Keratinocyte (primary cell): ENCODE measurements around the gene CALCR. TPM values are rescaled to one million over a fixed set of nuclear protein-coding genes. Genes with fewer than 3 reads are reported as not detected.
"Not testable (repeated sequence)": the region's sequence is repeated elsewhere in the genome, so short reads cannot be mapped to it uniquely, and the experiment has no call there.

Experiments
- DNase-seq: peaks from one replicate; pipeline ENCODE4 v3.0.0-alpha.2; 2011; ENCODE audit warnings: low read depth, missing footprints, low spot score
- FAIRE-seq: peaks from 2 replicates; lab custom pipeline; 2011; peaks lifted over from hg19 to GRCh38; lab: Jason Lieb, UNC
- H2AFZ ChIP-seq: 2 replicates; pipeline ENCODE4 v1.6.0; 2012; ENCODE audit warnings: low read length, control low read depth, inconsistent platforms; ENCODE audit not compliant: control insufficient read depth
- H3K27ac ChIP-seq: 2 replicates; pipeline ENCODE4 v1.5.1; 2011; ENCODE audit warnings: low read length; ENCODE audit not compliant: control insufficient read depth, insufficient read depth
- H3K27me3 ChIP-seq: 3 replicates; pipeline ENCODE4 v1.6.0; 2011; ENCODE audit warnings: low read length; ENCODE audit not compliant: control insufficient read depth, insufficient read depth; ENCODE audit errors: extremely low read depth
- H3K36me3 ChIP-seq, 2 experiments: 2 replicates in 1 of 2; 3 replicates in 1 of 2; pipeline ENCODE4 v1.5.1; 2011; ENCODE audit warnings: low read length in 2 of 2, mild to moderate bottlenecking in 1 of 2; ENCODE audit not compliant: control insufficient read depth in 2 of 2, insufficient read depth in 2 of 2; ENCODE audit errors: extremely low read depth in 1 of 2
- H3K4me1 ChIP-seq: 3 replicates; pipeline ENCODE4 v1.5.1; 2011; ENCODE audit warnings: low read length; ENCODE audit not compliant: control insufficient read depth, insufficient read depth; ENCODE audit errors: extremely low read depth
- H3K4me2 ChIP-seq: 3 replicates; pipeline ENCODE4 v1.6.0; 2011; ENCODE audit warnings: low read depth, low read length; ENCODE audit not compliant: control insufficient read depth, insufficient read depth; ENCODE audit errors: extremely low read depth
- H3K4me3 ChIP-seq, 3 experiments: fragments of 200-600 bp in 1 of 3; sonication (generic) in 1 of 3; 2 replicates in 2 of 3; 3 replicates in 1 of 3; pipeline ENCODE4 v1.5.1; 2011 to 2016; ENCODE audit warnings: low read length in 3 of 3, mild to moderate bottlenecking in 3 of 3, control low read depth in 2 of 3, inconsistent platforms in 1 of 3, low read depth in 1 of 3, mixed read lengths in 1 of 3, mixed run types in 1 of 3, moderate library complexity in 1 of 3; ENCODE audit not compliant: control insufficient read depth in 2 of 3, insufficient read depth in 2 of 3; ENCODE audit errors: extremely low read depth in 1 of 3
- H3K79me2 ChIP-seq: 2 replicates; pipeline ENCODE4 v1.6.0; 2012; ENCODE audit warnings: low read length; ENCODE audit not compliant: control insufficient read depth, insufficient read depth
- H3K9ac ChIP-seq: 3 replicates; pipeline ENCODE4 v1.6.0; 2011; ENCODE audit warnings: low read length; ENCODE audit not compliant: control insufficient read depth, insufficient read depth; ENCODE audit errors: extremely low read depth
- H3K9me1 ChIP-seq: 3 replicates; pipeline ENCODE4 v1.6.0; 2011; ENCODE audit warnings: low read length; ENCODE audit not compliant: control insufficient read depth, insufficient read depth; ENCODE audit errors: extremely low read depth
- H3K9me3 ChIP-seq: 2 replicates; pipeline ENCODE4 v1.5.1; 2012; ENCODE audit warnings: low read depth, low read length; ENCODE audit not compliant: control insufficient read depth
- H4K20me1 ChIP-seq: 3 replicates; pipeline ENCODE4 v1.6.0; 2011; ENCODE audit warnings: low read length; ENCODE audit not compliant: control insufficient read depth, insufficient read depth; ENCODE audit errors: extremely low read depth
- EZH2 ChIP-seq: IDR thresholded peaks from one replicate; pipeline ENCODE4 v1.6.1; 2012; ENCODE audit warnings: inconsistent platforms, mild to moderate bottlenecking, low read length, moderate library complexity
- dilution Hi-C: fragments of 300-500 bp; cut with MboI; formaldehyde crosslinking; loops from one replicate; pipeline ENCODE4 v1.7.0; 2020; ENCODE audit warnings: low sequenced_read_pairs; ENCODE audit not compliant: extremely low pct_ligation_motif_present
- polyA plus RNA-seq, 5 experiments: library from polyadenylated mRNA; depleted of rRNA in 3 of 5; stranded (reverse) in 3 of 5; stranded (forward) in 1 of 5; unstranded in 1 of 5; fragments of >200 nt; gene quantifications; 1 replicate in 1 of 5; 2 replicates in 3 of 5; 3 replicates in 1 of 5; pipeline versions ENCODE4 v1.2.1 to v1.2.3, GENCODE V29; 2011 to 2012; ENCODE audit warnings: missing spikeins in 2 of 5, low read depth in 1 of 5, low replicate concordance in 1 of 5
- TF ChIP-seq, protein P1 (sequence below), 3 experiments: IDR thresholded peaks in 1 of 3; conservative IDR thresholded peaks in 1 of 3; optimal IDR thresholded peaks in 1 of 3; 2 replicates in 2 of 3; 3 replicates in 1 of 3; pipeline versions ENCODE3 to v1.5.1; 2011; ENCODE audit warnings: low read length in 3 of 3, mild to moderate bottlenecking in 3 of 3, moderate library complexity in 2 of 3, control low read depth in 1 of 3, inconsistent platforms in 1 of 3; ENCODE audit not compliant: insufficient read depth in 2 of 3; ENCODE audit errors: extremely low read depth in 1 of 3

Gene CALCR
- polyA plus RNA-seq, 1 donor (not counting 4 experiments of a cell fraction or from before 2014, with no cell fraction given) = not detected

DNA sequence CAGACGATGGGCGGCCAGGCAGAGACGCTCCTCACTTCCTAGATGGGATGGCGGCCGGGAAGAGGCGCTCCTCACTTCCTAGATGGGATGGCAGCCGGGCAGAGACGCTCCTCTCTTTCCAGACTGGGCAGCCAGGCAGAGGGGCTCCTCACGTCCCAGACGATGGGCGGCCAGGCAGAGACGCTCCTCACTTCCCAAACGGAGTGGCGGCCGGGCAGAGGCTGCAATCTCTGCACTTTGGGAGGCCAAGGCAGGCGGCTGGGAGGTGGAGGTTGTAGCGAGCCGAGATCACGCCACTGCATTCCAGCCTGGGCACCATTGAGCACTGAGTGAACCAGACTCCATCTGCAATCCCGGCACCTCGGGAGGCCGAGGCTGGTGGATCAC is 11.9 kb upstream of the CALCR start:
- H4K20me1 ChIP-seq, H3K27me3 ChIP-seq, FAIRE-seq, H3K4me3 ChIP-seq, dilution Hi-C loops, H3K9me1 ChIP-seq, H3K4me1 ChIP-seq, H3K79me2 ChIP-seq, DNase-seq, H3K4me2 ChIP-seq, H2AFZ ChIP-seq, H3K27ac ChIP-seq, H3K9ac ChIP-seq, H3K36me3 ChIP-seq, H3K9me3 ChIP-seq: not testable (repeated sequence)

DNA sequence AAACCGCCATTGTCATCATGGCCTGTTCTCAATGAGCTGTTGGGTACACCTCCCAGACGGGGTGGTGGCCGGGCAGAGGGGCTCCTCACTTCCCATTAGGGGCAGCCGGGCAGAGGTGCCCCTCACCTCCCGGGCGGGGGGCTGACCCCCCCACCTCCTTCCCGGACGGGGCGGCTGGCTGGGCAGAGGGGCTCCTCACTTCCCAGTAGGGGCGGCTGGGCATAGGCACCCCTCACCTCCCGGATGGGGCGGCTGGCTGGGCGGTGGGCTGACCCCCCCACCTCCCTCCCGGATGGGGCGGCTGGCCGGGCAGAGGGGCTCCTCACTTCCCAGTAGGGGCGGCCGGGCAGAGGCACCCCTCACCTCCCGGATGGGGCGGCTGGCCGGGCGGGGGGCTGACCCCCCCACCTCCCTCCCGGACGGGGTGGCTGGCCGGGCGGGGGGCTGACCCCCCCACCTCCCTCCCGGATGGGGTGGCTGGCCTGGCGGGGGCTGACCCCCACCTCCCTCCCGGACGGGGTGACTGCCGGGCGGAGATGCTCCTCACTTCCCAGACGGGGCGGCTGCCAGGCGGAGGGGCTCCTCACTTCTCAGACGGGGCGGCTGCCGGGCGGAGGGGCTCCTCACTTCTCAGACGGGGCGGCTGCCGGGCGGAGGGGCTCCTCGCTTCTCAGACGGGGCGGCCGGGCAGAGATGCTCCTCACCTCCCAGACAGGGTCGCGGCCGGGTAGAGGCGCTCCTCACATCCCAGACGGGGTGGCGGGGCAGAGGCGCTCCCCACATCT is 11.4 kb upstream of the CALCR start:
- H3K79me2 ChIP-seq, H3K36me3 ChIP-seq, FAIRE-seq, H3K9me1 ChIP-seq, H3K27ac ChIP-seq, DNase-seq, H3K4me2 ChIP-seq, H3K9ac ChIP-seq, dilution Hi-C loops, H3K4me3 ChIP-seq, H3K27me3 ChIP-seq, H3K4me1 ChIP-seq, H4K20me1 ChIP-seq, H3K9me3 ChIP-seq, H2AFZ ChIP-seq: not testable (repeated sequence)

DNA sequence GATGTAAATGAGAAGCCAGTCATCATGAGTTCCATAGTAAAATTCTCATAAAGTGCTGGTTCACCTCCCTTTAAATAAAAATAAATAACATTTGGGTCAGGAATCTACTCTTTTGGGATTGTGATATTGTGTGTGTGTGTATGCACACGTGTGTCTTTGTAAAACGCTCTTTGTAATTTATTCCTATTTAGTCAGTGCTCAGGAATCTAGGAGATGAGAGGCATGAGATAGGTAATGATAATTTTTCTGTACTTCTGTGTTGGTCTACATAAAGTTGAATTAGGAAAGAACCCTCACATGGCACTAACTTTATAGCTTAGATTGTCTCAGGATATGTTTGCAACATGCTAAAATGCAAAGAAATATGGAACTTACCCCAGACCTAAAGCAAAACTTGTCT is 4.9 kb upstream of the CALCR start:
- Histone ChIP-seq H3K4me3 (no peak overlapping the region), H2AFZ (no peak overlapping the region), H3K27me3 (peaks cover 24% of the 10 kb centered on the region), H4K20me1 (no peaks in the 10 kb centered on the region), H3K9me3 (no peaks in the 10 kb centered on the region), H3K9me1 (no peaks in the 10 kb centered on the region), H3K79me2 (no peaks in the 10 kb centered on the region), H3K9ac (no peak overlapping the region), H3K4me2 (no peak overlapping the region), H3K36me3 (no peaks in the 10 kb centered on the region), H3K27ac (no peak overlapping the region), H3K4me1 (no peaks in the 10 kb centered on the region)
- dilution Hi-C loops = no loop called here
- FAIRE-seq = no peak
- DNase-seq = no peak
- no peak for TF ChIP-seq EZH2
- TF ChIP-seq, protein P1, sequence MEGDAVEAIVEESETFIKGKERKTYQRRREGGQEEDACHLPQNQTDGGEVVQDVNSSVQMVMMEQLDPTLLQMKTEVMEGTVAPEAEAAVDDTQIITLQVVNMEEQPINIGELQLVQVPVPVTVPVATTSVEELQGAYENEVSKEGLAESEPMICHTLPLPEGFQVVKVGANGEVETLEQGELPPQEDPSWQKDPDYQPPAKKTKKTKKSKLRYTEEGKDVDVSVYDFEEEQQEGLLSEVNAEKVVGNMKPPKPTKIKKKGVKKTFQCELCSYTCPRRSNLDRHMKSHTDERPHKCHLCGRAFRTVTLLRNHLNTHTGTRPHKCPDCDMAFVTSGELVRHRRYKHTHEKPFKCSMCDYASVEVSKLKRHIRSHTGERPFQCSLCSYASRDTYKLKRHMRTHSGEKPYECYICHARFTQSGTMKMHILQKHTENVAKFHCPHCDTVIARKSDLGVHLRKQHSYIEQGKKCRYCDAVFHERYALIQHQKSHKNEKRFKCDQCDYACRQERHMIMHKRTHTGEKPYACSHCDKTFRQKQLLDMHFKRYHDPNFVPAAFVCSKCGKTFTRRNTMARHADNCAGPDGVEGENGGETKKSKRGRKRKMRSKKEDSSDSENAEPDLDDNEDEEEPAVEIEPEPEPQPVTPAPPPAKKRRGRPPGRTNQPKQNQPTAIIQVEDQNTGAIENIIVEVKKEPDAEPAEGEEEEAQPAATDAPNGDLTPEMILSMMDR (optimal IDR thresholded peaks at IDR 0.05 in 1 of 3, IDR thresholded peaks at IDR 0.05 in 1 of 3, conservative IDR thresholded peaks at IDR 0.05 in 1 of 3; ENCODE audit: extremely low read depth in 1 of 3, insufficient read depth in 2 of 3, low read length in 3 of 3) = no peak
